Stimulated activated CD4-positive, alpha-beta T cell treated with anti-CD3 and anti-CD28 coated beads, TNF-alpha, amount 100 ng/mL, for 4 hours (primary cell): Measurements from ENCODE around the gene NUFIP1.
"Not testable (repeated sequence)": the region's sequence is repeated elsewhere in the genome, so short reads cannot be mapped to it uniquely, and the experiment has no call there.

ENCODE experiments used
- DNase-seq, 3 experiments: peaks; one replicate each; pipeline ENCODE4 v3.0.0-alpha.2; 2020; ENCODE audit warnings: low read depth in 3 of 3

Gene NUFIP1

DNA sequence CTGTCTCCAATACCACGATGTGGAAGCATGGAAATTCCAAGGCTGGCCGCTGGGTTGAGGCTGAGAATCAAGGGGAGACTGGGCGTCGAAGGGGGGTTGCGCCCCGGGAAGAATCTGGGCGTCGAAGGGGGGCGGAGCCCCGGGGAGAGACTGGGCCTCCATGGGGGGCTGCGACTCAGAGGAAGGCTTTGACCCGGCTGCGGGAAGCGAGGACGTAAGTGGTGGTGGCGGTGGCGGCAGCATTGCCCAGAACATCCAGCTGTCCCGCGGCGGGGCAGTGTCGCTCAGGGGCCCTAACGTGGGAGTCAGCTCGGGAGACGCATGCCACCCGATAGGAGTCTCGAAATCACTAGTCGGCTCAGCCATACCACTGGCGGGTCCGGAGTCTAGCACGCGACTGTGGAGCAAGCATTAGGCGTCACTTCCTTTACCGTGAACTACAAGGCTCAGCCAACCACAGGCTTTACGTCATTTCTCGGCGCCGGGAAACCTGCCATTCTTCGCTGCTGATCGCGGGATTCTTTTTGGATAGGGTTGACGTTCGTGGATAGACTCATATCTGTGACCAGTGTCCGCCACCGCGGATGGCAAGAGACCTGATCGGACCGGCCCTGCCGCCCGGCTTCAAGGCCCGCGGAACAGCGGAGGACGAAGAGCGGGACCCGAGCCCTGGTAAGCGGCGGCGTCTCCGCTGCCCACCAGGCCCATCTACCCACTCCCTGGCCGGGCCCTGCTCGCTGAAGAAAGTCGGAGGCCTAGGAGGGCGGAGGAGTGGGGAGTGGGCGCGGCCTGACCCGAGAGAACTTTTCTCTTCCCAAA is at the start of gene NUFIP1, which contains the start of gene GPALPP1:
TSS of gene NUFIP1 (minus strand) at position 401 of the 819 bp plus-strand sequence. CDS start at position 366, 35 bp downstream.
TSS of gene GPALPP1 (plus strand) at position 468 of the 819 bp plus-strand sequence. CDS start at position 585, 117 bp downstream.
- peak; percentile 77 to 84 (median 82) for DNase-seq

DNA sequence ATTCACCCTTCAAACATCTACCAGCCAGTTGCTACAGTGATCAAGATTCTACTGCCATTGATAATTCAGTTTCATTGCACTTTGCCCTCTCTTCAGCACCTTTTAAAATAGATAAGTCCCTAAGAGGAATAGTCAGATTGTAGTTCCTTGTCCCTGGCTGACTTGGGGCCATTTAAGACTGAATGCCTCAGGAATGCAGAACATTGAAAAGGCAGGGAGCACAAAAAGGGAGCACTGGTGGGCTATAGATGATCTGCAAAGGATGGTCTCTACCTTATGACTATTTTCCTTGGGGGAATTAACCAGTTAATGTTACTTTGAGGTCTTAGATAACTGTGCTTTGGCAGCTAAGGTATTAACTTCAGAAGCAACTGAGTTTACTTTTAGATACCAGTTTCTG is 46.9 kb upstream of the NUFIP1 start:
- DNase-seq, result no peak

DNA sequence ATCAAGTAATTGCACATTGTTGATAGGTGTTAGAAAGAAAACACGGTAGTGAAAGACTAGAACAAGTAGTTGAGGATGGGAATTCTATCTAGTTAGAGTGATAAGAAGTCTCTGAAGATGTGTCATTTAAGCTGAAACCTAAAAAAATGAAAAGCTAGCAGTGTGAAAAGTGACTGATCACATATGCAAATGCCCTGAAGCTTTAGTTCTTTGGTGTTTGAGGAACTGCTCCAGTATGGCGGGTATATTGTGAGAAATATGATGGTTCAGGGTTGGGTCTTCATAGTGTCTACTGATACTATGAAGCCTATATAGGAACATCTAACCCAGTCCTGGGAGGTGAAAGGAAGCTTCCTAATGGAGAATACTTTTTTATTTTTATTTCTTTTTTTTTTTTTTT is 45.1 kb upstream of the NUFIP1 start:
- no peak for DNase-seq

DNA sequence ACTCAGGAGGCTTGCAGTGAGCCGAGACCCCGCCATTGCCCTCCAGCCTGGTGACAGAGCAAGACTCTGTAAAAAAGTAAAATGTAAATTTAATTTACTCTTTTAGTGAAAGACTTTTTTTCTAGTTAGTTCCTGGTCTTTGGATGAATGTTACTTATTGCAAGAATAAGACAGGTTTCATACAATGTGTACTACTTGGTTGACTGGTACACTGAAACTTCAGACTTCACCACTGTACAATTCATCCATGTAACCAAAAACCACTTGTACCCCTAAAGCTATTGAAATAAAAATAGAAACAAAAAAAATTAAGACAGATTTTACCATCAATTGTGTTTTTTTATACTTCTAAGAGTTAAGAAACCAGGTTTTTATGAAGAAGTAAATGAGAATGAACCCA is 35.6 kb upstream of the NUFIP1 start:
- DNase-seq, result no peak

DNA sequence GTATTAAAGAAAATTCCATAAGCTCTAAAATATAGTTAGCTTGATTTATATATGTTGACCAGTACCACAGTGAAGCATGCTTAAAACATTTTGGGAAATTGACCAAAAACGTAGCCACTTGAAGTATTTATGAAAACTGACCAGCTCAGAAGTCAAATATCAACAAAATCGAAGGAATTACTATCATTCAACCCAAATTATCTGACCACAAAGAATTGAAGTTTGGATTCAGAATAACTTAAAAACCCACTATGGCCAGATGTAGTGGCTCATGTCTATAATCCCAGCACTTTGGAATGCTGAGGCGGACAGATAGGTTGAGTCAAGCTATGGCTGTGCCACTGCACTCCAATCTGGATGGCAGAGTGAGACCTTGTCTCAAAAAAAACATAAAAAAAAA is 32.0 kb upstream of the NUFIP1 start:
- no peak for DNase-seq

DNA sequence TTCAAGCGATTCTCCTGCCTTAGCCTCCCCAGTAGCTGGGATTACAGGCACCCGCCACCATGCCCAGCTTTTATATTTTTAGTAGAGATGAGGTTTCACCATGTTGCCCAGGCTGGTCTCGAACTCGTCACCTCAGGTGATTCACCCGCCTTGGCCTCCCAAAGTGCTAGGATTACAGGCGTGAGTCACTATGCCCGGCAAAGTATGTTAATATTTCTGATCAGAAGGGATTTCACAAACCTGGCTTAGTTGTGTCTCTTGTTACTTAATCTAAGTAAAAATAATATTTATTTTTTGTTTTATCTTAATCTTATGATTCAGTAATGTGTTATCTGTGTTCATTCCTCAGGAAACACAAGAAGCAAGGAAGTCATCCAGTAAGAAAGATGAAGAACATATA is 30.7 kb upstream of the NUFIP1 start:
- not testable (repeated sequence) for DNase-seq

DNA sequence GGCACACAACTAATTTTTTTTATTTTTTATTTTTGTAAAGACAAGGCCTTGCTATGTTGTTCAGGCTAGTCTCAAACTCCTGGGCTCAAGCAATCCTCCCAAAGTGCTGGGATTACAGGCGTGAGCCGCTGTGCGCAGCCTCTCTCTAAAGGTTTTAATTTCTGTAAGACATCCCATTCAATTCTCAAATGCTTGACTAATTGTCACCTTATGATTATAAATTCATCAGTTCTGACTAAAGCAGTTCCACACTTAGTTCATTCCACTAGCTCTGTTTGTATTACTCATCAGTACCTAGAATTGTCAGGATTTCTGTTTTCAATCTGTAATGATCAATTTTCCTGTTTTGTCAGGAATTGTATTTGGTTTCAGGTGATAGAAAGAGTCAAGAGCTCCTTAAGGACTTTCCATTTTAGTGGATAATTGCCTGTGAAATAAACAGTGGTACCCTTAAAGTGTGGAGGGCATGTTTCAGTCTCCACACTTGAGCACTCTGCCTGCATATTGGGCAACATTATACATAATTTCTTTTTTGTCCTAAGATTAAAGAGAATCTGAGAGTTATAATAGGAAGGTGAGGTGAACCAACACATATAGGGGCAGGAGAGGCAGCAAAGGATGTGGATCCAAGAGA is 27.6 kb upstream of the NUFIP1 start:
- no peak for DNase-seq

DNA sequence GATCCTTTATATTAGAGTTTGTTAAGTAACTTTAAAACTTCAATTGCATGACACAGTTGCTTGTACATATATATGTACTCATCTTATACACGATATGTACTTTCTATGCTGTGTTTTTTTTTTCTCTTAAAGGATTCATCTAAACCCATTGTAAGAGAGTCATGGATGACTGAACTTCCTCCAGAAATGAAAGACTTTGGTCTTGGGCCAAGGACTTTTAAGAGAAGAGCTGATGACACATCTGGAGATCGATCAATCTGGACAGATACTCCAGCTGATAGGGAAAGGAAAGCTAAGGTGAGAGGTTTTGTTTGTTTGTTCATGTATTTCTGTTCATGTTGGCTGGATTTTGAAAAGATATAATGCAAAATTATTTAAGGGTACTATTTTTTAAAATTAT is 26.0 kb upstream of the NUFIP1 start:
- no peak for DNase-seq

DNA sequence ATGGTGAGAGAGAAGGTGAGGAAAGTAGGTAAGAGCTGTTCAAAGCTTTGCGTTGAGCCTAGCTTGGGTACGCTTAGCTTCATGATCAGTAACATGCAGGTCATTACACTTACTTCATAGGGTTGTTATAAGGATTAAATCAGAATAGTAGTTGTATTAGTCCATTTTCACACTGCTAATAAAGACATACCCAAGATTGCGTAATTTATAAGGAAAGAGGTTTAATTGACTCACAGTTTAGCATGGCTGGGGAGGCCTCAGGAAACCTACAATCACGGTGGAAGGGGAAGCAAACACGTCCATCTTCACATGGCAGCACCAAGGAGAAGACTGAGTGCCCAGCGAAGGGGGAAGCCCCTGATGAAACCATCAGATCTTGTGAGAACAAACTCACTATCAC is 21.9 kb upstream of the NUFIP1 start:
- DNase-seq, result no peak

DNA sequence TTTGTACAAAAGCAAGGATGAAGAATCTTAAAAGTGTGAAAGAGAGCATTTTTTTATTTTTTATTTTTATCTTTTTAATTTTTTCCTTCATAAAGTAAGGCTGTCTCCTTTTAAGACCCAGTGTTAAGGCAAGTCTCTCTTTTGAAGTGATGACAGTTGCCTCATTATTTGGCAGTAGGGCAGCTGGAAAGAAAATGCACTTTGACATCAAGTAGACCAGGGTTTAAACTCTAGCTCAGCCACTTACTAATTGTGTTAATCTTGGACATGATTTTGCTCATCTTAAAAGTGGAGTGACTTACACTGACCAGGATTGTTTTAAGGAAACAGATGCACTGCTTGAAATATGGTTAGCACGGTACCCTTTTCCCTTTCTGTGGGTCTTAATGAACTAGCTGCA is 18.6 kb upstream of the NUFIP1 start:
- DNase-seq, result no peak

DNA sequence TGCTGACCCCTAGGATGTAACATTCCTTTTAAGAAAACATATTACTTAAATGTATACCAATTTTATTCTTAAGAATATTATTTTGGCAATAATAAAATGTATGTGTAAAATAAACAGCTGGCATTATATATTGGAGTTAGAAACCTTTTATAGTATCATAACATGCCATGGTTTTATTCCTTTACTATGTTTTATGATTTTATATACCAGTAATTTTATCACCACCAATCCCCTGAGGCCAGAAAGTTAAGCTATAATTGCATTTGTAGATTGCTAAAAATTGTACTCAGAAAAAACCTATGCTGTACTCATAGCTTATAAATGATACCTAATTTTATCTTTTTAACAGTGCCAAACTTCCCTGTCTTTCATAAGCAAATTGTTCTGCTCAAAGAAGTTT is 18.0 kb upstream of the NUFIP1 start:
- no peak for DNase-seq

DNA sequence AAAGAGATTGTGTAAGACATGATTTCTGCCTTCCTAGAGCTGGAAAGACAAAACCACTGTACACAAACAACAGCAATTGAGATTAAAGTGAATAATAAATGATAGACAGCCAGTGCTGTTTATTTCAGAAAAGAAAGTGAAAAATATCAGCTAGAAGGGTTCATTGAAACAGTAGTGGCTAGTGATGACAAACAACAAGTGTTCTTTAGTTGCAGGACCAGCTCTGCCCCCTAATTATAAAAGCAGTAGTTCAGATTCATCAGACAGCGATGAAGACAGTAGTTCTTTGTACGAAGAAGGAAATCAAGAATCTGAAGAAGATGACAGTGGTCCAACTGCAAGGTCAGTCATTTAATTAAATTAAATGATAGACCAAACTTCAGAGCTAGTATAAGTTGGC is 14.8 kb upstream of the NUFIP1 start:
- DNase-seq, result no peak

DNA sequence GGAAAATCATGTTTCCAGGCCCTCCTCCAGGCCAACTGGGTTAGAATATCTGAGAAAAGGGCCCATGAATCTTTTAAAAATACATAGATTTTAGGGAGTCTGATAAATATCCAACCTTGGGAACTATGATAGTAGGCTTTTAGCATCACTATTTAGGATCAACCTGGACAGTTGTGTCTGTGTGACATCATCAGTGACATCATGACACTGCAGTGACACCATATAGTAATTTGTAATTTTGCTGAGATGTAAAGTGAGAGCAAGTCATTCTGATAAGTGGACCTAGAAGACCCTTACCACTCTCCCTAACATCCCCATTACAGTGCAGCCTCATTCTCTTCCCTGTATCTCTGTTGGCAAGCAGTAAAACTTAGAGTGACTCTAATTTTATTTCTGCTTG is 14.1 kb upstream of the NUFIP1 start:
- no peak for DNase-seq

DNA sequence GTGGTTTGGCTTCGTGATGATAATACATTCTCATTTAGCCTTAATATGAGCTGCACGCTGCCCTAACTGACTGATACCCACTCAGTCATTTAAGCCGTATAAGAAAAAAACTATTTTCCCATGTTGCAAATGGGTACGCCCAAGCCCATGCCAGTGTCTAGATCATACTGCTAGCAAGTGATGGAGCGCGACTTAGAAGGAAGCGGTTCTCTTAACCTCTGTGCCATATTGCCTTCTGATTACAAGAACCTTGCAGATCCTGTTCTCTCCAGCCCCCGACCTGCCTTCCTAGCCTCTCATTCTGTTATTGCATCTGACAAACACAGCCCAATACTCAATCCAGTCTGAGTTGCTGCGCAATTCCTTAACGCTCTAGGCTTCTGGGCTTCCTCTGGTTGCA is 670 bp upstream of the NUFIP1 start:
- no peak for DNase-seq

DNA sequence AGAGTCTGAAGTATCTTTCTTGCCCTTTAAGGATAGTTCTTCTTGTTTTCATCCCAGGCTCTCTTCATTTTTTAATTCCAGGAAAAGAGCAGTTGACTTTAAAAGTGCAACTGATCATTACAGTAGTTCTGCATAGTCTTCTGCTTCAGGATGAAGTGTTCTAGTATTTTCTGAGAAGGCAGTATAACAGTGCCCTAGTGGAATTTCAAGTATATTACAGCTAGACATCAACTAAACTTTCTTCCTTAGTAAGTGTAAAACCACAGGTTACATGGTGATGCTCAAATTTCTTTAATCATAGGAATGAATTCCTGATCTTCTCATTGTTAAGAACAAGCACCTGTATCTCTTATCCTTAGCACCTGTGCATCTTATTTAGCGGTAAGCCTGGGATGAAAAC is 10.9 kb downstream of the NUFIP1 start:
- no peak for DNase-seq

DNA sequence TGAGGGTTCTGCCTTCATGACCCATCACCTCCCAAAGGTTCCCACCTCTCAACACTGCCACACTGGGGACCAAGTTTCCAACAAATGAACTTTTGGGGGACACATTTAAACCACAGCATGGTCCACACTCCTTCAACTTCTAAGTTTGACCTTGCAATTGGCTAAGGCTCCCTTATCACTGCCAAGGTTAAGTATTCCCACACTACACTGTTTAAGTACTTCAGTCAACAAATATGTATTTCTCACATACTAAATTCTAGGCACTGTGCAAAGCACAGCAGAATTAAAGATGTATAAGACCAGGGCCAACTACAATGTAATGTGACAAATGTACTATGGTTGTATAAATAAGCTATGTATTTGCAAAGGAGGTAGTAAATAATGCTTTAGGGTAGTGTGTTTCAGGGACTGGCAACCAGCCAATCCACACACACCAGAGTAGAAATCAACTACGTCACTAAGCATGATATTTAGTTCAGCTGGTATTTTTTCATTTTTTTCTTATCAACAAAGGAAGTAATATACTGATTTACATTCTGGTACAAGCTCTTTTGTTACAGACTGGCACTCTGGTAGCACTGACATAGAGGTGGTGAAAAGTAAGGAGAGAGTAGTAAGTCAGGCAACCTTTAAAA is 12.2 kb downstream of the NUFIP1 start:
- DNase-seq, result no peak

DNA sequence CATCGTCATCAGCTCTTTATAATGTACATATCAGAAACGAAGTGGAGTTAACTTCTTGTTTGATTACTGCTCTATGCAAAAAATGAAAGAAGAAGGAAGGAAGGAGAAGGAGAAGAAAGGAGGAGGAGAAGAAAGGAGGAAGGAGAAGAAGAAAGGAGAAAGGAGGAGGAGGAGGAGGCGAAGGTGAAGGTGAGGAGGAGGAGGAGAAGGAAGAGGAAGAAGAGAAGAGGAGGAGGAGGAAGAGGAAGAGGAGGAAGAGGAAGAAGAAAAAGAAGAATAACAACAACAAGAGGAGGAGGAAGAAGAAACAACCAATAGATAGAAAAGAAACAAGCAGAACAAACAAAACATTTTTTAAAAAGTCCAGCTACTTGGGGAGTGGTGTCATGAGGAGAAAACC is 13.1 kb downstream of the NUFIP1 start:
- DNase-seq, result no peak

DNA sequence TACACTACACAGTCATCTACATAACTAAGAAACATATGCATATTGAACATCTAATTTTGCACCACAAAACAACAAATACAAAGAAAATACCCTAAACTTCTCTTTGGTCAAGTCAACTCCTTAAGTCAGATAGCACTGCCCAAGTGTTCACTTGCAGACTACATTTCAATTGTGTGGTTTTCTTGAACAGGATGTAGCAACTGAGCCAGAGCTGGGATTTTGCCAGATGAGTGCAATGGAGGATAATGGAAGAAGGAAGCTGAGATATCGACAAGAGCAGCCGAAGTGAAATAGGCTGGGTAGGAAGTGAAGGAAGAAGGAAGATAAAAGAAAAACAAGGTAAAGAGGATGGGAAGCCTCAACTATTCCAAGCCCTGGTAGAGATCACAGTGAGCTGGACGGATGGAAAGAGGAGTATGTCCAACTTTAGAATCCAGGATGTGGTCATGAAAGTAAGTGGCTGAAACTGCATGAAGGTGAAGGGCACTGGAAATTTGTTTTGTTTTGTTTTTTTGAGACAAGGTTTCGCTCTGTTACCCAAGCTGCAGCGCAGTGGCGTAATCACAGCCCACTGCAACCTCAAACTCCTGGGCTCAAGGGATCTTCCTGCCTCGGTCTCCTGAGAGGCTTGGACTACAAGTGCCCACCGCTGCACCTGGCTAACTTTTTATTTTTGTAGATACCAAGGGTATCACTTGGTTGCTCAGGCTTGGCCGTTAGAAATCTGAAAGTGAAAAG is 15.0 kb downstream of the NUFIP1 start:
- no peak for DNase-seq

DNA sequence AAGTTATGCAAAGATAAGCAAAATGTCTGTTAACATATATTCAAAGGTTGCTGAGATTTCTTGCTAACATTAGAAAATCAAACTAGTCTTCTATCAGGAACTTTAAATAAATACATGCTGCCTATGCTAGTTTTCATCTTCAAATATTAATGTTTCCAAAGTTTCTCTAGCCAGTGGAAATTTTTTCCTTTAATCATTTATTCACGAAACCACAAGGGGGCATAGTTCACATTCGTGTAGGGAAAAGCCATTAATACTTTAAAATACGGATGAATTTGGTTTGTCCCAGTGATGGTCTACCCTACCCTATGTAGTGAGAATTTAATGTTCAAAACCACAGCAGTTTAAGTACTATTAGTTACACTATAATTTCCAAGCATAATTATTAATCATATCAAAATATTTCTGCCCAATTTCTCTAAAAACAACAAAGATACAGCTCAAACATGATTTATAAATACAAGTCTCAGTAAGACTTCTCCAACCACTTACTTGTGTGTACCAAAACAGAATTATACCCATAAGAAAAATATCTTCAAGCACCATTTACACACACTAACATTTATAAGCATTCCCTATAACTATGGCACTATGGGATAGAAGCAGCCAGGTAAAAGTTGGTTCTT is 16.2 kb downstream of the NUFIP1 start:
- DNase-seq, result no peak

DNA sequence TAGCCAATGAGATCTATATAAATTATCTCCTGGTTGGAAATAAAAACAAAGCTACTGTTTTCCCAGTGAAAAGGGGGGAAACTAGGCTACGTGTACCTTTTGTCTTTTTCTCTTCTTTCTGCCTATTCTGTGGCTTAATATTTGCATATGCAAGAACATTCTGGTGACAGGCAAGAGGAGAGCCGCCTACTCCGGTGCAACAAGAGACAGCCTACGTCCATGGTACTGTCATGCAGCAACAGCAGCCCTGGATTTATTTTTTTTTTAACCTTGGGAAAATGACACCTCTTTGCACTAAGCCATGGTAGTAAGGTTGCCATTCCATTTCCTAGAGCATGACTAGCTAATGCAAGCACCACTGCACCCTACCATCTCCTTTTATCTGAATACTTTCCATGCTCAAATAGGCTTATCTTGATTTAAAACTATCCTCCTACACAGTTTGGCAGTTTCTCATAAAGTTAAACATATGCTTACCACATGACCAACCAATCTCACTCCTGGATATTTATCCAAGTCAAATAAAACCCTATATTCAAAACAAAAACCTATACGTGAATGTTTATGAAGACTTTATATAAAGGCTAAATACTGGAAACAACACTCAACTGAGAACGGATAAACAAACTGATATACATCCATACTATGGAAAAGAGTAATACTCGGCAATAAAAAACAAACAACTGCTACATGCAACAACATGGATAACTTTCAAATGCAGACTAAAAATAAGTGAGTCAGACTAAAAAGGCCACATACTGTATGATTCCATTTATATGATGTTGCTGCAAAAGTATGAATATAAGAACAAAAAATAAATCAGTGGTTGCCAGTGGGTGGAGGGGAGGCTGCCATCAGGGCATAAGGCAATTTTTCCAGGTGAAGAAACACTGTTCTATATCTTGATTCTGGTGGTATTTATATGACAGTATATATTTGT is 17.3 kb downstream of the NUFIP1 start:
- DNase-seq, result no peak
